CD4-positive, alpha-beta T cell (primary cell): ENCODE data around the gene PASK. TPM values are rescaled to one million over a fixed set of nuclear protein-coding genes. Genes with fewer than 3 reads are reported as not detected.

Source experiments
- ATAC-seq: fragments of 200-7000 bp; cut with Tn5 transposase; one replicate; pipeline ENCODE4 v1.10.0; 2022; ENCODE audit warnings: mild to moderate bottlenecking; ENCODE audit not compliant: poor library complexity
- CTCF ChIA-PET: fragments of 350-600 bp; sonication (Branson Sonifier 250); formaldehyde crosslinking; loops from one replicate; lab custom pipeline; 2021; ENCODE audit warnings: antibody characterized with exemption, inconsistent platforms; lab: Charles Lee
- POLR2A ChIA-PET: fragments of 350-600 bp; sonication (Branson Sonifier 250); formaldehyde crosslinking; loops from one replicate; lab custom pipeline; 2021; ENCODE audit warnings: antibody characterized with exemption, inconsistent platforms; lab: Charles Lee
- DNase-seq, 14 experiments: peaks; one replicate each; pipeline ENCODE4 v3.0.0-alpha.2; 2013 to 2020; ENCODE audit warnings: mixed read lengths in 2 of 14
- H3K27ac ChIP-seq, 2 donors: one replicate each; pipeline versions ENCODE4 v1.5.1 to v1.7.0; 2013; ENCODE audit warnings: low read length in 2 of 2, low read depth in 1 of 2, mild to moderate bottlenecking in 1 of 2
- H3K27me3 ChIP-seq, 2 experiments: 1 replicate in 1 of 2; 2 replicates in 1 of 2; pipeline versions ENCODE4 v1.6.1 to v1.7.0; 2013; ENCODE audit warnings: low read length in 2 of 2, control low read depth in 1 of 2, mild to moderate bottlenecking in 1 of 2, moderate library complexity in 1 of 2; ENCODE audit not compliant: insufficient read depth in 2 of 2, control insufficient read depth in 1 of 2
- H3K36me3 ChIP-seq: one replicate; pipeline ENCODE4 v1.6.1; 2013; ENCODE audit warnings: low read length, control low read depth; ENCODE audit not compliant: insufficient read depth
- H3K4me1 ChIP-seq: one replicate; pipeline ENCODE4 v1.6.1; 2013; ENCODE audit warnings: low read length, control low read depth; ENCODE audit not compliant: insufficient read depth
- H3K4me3 ChIP-seq: one replicate; pipeline ENCODE4 v1.5.1; 2013; ENCODE audit warnings: mild to moderate bottlenecking, low read length, moderate library complexity
- H3K9me3 ChIP-seq, 2 experiments: 1 replicate in 1 of 2; 2 replicates in 1 of 2; pipeline versions ENCODE4 v1.6.1 to v1.7.0; 2013; ENCODE audit warnings: low read length in 2 of 2, mild to moderate bottlenecking in 2 of 2, control low read depth in 1 of 2, moderate library complexity in 1 of 2; ENCODE audit not compliant: control insufficient read depth in 1 of 2, insufficient read depth in 1 of 2
- H3K27ac Mint-ChIP-seq: one replicate; pipeline ENCODE4 v1.8.0; 2020; ENCODE audit warnings: mixed read lengths
- H3K27me3 Mint-ChIP-seq: one replicate; pipeline ENCODE4 v1.8.0; 2021; ENCODE audit warnings: mixed read lengths
- H3K36me3 Mint-ChIP-seq: one replicate; pipeline ENCODE4 v1.8.0; 2021; ENCODE audit warnings: low read depth, mixed read lengths
- H3K4me1 Mint-ChIP-seq: one replicate; pipeline ENCODE4 v1.8.0; 2021; ENCODE audit warnings: low read depth, mixed read lengths
- H3K4me3 Mint-ChIP-seq: one replicate; pipeline ENCODE4 v1.8.0; 2020; ENCODE audit warnings: mild to moderate bottlenecking, mixed read lengths
- H3K9me3 Mint-ChIP-seq: one replicate; pipeline ENCODE4 v1.8.0; 2020; ENCODE audit warnings: mixed read lengths
- CTCF ChIP-seq: fragments of 200-600 bp; IDR thresholded peaks from one replicate; pipeline ENCODE4 v1.8.0; 2022; ENCODE audit warnings: antibody characterized with exemption, mild to moderate bottlenecking
- intact Hi-C, 2 experiments: fragments of 100-400 bp; cut with DNase I in 1 of 2; cut with micrococcal nuclease in 1 of 2; formaldehyde crosslinking; loops; one replicate each; pipeline versions ENCODE4 v1.15.1 to v1.9.0; 2023 to 2025; cut with DNase I, micrococcal nuclease
- total RNA-seq, 174 experiments: library from RNA in 2 of 174; stranded (reverse) in 2 of 174; gene quantifications; one replicate each; pipeline ENCODE4 v1.2.3 and lab custom pipeline; 2021 to 2026

The PASK gene
- total RNA-seq, 2 experiments from 2014 or later, result 78.0 to 87.9 TPM

GRCh38 chr2:241128266-241128665 lies 21.0 kb downstream of the PASK start:
- Histone ChIP-seq H3K27me3 (no peaks in the 10 kb centered on the region), H3K9me3 (no peaks in the 10 kb centered on the region), H3K36me3 (peaks cover 13% of the 10 kb centered on the region), H3K4me1 (peaks cover 51% of the 10 kb centered on the region), H3K4me3 (no peak overlapping the region), H3K27ac (peak overlapping the region; percentile 33 to 70)
- Mint-ChIP-seq H3K4me1 (peaks cover 19% of the 10 kb centered on the region), H3K9me3 (no peaks in the 10 kb centered on the region), H3K36me3 (peaks cover 26% of the 10 kb centered on the region), H3K27ac (peak overlapping the region; percentile 82), H3K4me3 (no peak overlapping the region), H3K27me3 (no peaks in the 10 kb centered on the region)
- intact Hi-C loops, result no loop called here
- ATAC-seq, result no peak
- no peak for TF ChIP-seq CTCF
- DNase-seq, result no peak
- POLR2A ChIA-PET, result interaction anchor here (1.5 kb wide), 1 partner anchor 24 kb away, joined by 5 read pairs; no protein-coding TSS in a partner anchor
- CTCF ChIA-PET, result no interaction called here

- Mint-ChIP-seq H3K36me3 (peaks cover 16% of the 10 kb centered on the region), H3K4me3 (no peak overlapping the region), H3K27ac (peak overlapping the region; percentile 82), H3K27me3 (no peaks in the 10 kb centered on the region), H3K9me3 (no peaks in the 10 kb centered on the region), H3K4me1 (peaks cover 19% of the 10 kb centered on the region)
- Histone ChIP-seq H3K4me3 (no peak overlapping the region), H3K27me3 (no peaks in the 10 kb centered on the region), H3K36me3 (peaks cover 18% of the 10 kb centered on the region), H3K4me1 (peaks cover 51% of the 10 kb centered on the region), H3K27ac (peak overlapping the region in 1 of 2 donors; percentile 41), H3K9me3 (no peaks in the 10 kb centered on the region)
- no peak for ATAC-seq
- no peak for TF ChIP-seq CTCF
- intact Hi-C loops, result no loop called here
- ChIA-PET POLR2A (interaction anchor here (1.1 to 1.5 kb wide), 2 partner anchors 18 to 22 kb away, joined by 3 to 5 read pairs; no protein-coding TSS in a partner anchor), CTCF (no interaction called here)
- DNase-seq, result peak in 1 of 14 experiments; percentile 28
Observed at GRCh38 chr2:241126771-241127202, 22.5 kb downstream of the PASK start.

DNA sequence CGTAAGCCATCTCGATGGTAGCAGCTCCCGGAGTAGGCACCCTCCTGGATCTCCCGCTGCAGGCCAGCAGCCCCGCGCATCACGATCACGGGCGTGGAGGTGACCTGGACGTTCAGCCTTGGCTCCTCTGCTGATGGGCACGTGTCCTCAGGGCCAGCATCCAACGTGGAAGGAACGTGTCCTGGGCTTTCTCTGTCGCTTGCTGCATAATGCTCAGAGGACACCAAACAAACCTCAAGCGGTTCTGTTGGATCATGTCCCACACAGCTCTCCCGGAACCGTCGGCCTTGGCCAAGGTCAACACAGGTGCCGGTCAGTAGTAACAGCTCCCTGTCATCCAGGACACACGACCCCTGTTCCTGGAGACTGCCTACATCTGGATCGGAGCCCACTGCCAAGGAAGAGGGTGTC lies 23.1 kb downstream of the PASK start:
- ChIA-PET CTCF (no interaction called here), POLR2A (interaction anchor here (1.1 kb wide), 1 partner anchor 17 kb away, joined by 3 read pairs; no protein-coding TSS in a partner anchor)
- Mint-ChIP-seq H3K27me3 (no peaks in the 10 kb centered on the region), H3K36me3 (peaks cover 22% of the 10 kb centered on the region), H3K4me3 (no peak overlapping the region), H3K4me1 (peaks cover 23% of the 10 kb centered on the region), H3K9me3 (no peaks in the 10 kb centered on the region), H3K27ac (no peak overlapping the region)
- H3K9me3 ChIP-seq, result no peaks in the 10 kb centered on the region
- H3K36me3 ChIP-seq, result peaks cover 18% of the 10 kb centered on the region
- H3K4me1 ChIP-seq, result peaks cover 51% of the 10 kb centered on the region
- TF ChIP-seq CTCF, result no peak
- no peak overlapping the region for H3K4me3 ChIP-seq
- H3K27me3 ChIP-seq, result no peaks in the 10 kb centered on the region
- intact Hi-C loops, result no loop called here
- ATAC-seq, result no peak
- DNase-seq, result no peak
- H3K27ac ChIP-seq, result no peak overlapping the region
